ENCODE data around the gene AKT3.

GRCh38 chr1:243575070-243575469, 275.0 kb downstream of the AKT3 start:
- TF ChIP-seq POLR2A (IDR thresholded peaks at IDR 0.05; ENCODE audit: low read depth, low read length) (no peak), POLR2AphosphoS5 (IDR thresholded peaks at IDR 0.05; ENCODE audit: low read depth, low read length) (no peak), POU2F2 (IDR thresholded peaks at IDR 0.05; ENCODE audit: low read depth, low read length) (no peak), SPI1 (IDR thresholded peaks at IDR 0.05; ENCODE audit: low read depth, low read length) (no peak), TAF1 (IDR thresholded peaks at IDR 0.05; ENCODE audit: low read depth, low read length) (no peak)

Data from GM12891 (cell line).